GM21381 (cell line): ENCODE measurements around the gene MT3.

Experiments used
- ATAC-seq: cut with Tn5 transposase; IDR thresholded peaks from one replicate; pipeline ENCODE4 v1.9.1; 2021; ENCODE audit warnings: mild to moderate bottlenecking, moderate library complexity; ENCODE audit not compliant: unreplicated experiment

The MT3 gene

DNA sequence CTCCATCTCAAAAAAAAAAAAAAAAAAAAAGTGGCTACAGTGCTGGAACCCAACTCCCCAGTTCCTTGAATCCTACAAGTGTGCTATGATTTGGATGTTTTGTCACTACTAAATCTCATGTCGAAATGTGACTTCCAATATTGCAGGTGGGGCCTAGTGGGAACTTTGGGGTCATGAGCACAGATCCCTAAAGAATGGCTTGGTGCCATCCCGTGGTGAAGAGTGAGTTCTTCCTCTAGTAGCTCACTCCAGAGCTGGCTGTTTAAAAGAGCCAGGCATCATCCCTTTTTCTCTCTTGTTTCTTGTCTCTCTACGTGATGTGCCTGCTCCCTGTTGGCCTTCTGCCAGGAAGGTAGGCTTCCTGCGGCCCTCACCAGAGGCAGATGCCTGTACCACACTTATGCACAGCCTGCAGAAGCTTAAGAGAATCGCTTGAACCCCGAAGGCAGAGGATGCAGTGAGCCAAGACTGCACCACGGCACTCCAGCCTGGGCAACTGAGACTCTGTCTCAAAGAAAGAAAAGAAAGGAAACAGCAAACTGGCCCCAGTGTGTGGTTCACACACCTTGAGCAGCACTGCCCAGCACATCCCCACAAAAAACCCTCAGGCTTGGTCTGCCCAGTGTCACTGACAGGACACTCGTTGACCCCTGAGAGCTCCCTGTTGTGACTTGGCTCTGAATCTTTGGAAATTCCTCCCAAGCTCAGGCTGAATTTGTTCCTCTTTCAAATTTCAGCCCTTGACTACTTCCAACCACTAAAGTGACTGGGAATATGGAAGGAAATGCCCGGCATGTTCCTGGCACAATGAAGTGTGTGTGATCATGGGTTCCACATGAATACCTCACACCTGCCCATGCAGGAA, 39.4 kb downstream of the MT3 start:
- no peak for ATAC-seq

DNA sequence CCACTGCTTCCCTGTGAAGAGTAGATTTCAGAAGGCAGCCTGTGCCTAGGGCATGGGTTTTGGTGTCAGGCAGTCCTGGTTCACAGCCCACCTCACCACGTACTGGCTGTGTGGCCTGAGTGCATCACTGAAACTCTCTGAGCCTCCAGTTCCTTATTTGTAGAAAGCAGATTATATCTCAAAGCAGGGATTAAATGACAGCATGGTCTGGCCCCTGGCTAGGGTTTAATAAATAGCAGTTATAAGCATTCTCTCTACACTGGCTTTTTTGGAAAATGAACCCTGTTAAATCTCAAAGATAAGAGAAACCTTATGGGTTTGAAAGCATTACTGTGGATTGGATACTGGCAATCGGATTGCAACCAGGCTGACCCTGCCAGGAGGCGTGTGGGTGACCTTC, 40.2 kb downstream of the MT3 start:
- no peak for ATAC-seq

DNA sequence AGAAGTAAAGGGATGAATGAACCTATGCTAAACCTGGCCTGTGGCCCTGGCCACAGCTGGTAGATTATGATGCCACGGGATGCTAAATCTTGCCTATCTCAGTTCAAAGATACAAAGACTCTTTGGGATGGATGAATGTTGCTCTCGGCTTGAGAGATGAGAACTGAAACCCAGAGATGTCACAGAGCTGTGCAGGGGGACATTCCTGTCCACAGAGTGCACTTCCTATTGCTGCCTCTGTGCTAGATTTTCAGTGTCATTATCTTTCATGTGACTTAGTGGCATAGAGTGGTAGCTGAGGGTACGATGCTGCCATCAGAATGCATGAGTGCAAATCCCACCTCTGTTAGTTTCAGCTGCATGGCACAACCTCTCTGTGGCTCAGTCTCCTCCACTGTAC, 40.8 kb downstream of the MT3 start:
- peak; percentile 64 for ATAC-seq

DNA sequence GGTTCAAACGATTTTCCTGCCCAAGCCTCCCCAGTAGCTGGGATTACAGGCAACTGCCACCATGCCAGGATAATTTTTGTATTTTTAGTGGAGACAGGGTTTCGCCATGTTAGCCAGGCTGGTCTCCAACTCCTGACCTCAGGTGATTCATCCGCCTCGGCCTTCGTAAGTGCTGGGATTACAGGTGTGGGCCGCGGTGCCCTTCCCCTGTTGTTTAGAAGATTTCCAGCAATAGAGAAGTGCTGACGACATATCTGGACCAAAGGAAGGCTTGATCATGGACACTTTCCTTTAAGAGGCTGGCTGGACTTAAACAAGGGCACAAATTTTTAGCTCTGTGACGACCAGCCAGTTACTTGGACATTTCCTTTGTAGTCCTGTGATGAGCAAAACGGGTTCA, 41.9 kb downstream of the MT3 start:
- ATAC-seq, result no peak

DNA sequence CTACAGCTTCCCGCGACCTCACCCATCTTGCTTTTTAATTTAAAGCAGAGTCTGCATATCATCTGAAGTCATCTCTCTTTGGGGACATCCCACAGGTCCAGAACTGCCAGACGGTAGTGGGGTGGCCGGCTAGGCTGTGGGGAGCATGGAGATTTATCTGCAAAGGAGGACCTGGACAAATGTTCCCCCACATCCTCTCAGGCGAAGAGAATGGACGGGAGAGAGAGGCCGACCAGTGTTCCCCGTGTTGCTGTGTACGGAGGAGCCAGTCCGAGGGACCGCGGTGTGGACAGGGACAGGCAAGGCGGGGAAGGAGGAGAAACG, 42.5 kb downstream of the MT3 start:
- ATAC-seq, result no peak

DNA sequence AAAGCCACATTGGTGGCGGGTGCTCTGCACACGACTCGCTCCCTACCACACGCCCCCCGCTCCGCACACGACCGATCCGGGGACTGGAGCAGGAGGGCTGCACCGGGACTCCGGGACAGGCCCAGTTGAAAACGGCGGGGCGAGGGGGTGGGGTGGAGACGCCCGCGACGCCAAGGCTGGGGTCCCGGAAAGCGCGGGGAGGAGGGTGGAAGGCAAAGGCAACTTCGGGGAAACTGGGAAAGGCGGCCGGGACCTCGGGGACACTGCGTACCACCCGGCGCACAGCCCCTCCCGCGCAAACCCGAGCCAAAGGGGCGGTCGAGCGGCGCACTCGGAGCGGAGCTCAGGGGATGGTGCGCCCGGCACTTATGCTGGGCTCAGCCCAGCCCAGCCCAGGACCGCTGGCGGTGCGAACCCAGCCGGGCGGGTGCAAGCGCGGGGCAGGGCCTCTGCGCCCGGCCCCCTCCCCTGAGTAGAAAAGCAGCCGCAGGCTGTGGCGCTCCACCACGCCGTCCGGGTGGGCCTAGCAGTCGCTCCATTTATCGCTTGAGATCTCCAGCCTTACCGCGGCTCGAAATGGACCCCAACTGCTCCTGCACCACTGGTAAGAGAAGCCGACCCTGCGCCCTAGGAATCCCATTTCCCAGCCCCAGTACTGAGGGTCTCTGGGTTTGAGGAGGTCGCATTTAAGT, 43.0 kb downstream of the MT3 start, which contains the start of gene MT1M:
MT1M (plus strand) TSS at position 504 of the 692 bp plus-strand sequence; CDS start at position 577, 73 bp downstream.
- no peak for ATAC-seq

DNA sequence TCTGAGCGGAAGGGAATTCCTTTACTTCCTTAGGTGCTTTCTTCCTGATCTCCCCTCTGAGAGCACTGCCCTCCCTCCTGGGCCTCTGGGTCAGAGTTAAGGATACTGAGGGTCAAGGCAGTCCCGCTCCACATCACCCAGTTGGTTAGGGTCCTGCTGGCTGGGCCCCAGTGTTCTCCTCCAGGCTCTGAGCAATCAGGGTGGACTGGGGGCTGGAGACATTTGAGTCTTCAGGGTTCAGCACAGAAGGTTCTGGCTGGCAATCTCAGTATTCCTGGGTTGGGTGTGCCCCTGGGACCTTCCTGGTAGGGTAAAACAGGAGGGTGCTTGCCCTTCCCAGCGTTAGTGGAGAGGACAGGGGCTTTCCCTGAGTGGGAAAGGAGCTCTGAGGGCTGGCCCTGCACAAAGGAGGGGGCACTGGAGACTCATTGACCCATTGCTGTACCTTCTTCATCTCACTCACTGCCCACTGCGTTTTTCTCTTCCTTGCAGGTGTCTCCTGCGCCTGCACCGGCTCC, 43.6 kb downstream of the MT3 start:
- ATAC-seq, result no peak

DNA sequence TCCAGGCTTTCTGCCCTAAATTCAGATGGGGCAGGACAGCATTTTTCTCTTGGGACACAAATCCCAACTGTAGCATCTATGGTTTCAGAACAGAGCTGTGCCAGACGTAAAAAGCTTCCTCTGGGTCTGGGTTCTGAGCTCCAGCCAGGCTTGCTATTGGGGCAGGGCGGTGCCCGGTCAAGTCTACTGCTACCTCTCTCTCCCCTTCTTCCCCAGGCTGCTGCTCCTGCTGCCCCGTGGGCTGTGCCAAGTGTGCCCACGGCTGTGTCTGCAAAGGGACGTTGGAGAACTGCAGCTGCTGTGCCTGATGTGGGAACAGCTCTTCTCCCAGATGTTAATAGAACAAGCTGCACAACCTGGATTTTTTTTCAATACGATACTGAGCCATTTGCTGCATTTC, 44.2 kb downstream of the MT3 start:
- ATAC-seq, result no peak

DNA sequence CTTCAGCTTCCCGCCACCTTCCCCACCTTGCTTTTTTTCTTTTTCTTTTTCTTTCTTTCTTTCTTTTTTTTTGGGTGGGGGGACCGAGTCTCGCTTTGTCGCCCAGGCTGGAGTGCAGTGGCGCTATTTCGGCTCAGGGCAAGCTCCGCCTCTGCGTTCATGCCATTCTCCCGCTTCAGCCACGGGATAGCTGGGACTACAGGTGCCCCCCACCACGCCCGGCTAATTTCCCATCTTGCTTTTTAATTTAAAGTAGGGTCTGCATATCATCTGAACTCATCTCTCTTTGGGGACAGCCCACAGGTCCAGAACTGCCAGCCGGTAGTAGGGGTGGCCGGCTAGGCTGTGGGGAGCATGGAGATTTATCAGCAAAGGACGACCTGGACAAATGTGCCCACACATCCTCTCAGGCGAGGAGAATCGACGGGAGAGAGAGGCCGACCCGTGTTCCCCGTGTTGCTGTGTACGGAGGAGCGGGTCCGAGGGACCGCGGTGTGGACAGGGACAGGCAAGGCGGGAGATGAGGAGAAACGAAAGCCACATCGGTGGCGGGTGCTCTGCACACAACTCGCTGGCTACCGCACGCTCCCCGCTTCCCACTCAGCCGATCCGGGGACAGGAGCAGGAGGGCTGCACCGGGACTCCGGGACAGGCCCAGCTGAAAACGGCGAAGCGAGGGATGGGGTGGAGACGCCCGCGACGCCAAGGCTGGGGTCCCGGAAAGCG, 45.5 kb downstream of the MT3 start:
- no peak for ATAC-seq

DNA sequence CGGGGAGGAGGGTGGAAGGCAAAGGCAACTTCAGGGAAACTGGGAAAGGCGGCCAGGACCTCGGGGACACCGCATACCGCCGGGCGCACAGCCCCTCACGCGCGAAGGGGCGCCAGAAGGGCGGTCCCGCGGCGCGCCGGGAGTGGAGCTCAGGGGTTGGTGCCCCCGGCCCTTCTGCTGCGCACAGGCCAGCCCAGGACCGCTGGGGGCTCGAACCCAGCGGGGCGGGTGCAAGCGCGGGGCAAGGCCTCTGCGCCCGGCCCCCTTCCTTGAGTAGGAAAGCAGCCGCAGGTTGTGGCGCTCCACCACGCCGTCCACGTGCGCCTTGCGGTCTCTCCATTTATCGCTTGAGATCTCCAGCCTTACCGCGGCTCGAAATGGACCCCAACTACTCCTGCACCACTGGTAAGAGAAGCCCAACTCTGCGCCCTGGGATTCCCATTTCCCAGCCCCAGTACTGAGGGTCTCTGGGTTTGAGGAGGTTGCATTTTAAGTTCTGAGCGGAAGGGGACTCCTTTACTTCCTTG, 46.2 kb downstream of the MT3 start:
- ATAC-seq, result no peak

DNA sequence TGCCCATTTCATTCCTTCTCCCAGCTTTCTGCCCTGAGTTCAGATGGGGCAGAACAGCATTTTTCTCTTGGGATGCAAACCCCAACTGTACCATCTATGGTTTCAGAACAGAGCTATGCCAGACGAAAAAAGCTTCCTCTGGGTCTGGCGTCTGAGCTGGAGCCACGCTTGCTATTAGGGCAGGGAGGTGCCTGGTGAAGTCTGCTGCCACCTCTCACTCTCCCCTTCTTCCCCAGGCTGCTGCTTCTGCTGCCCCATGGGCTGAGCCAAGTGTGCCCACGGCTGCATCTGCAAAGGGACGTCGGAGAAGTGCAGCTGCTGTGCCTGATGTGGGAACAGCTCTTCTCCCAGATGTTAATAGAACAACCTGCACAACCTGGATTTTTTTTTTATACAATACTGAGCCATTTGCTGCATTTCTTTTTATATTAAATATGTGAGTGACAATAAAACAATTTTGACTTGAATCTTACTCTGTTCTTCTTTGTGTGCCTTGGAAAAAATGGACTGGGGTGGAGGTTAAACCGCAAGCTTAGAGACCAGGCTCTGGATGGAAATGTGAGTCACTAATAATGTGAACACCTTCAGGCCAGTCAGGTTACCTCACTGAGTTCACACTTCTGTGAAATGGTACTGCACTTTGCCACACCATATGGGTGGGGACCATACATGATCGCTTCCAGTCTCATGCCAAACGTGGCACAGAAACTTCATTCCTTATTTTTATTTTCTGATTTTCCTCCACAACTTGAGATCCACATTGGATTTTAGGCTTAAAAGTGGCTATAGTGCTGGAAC, 47.5 kb downstream of the MT3 start:
- no peak for ATAC-seq

DNA sequence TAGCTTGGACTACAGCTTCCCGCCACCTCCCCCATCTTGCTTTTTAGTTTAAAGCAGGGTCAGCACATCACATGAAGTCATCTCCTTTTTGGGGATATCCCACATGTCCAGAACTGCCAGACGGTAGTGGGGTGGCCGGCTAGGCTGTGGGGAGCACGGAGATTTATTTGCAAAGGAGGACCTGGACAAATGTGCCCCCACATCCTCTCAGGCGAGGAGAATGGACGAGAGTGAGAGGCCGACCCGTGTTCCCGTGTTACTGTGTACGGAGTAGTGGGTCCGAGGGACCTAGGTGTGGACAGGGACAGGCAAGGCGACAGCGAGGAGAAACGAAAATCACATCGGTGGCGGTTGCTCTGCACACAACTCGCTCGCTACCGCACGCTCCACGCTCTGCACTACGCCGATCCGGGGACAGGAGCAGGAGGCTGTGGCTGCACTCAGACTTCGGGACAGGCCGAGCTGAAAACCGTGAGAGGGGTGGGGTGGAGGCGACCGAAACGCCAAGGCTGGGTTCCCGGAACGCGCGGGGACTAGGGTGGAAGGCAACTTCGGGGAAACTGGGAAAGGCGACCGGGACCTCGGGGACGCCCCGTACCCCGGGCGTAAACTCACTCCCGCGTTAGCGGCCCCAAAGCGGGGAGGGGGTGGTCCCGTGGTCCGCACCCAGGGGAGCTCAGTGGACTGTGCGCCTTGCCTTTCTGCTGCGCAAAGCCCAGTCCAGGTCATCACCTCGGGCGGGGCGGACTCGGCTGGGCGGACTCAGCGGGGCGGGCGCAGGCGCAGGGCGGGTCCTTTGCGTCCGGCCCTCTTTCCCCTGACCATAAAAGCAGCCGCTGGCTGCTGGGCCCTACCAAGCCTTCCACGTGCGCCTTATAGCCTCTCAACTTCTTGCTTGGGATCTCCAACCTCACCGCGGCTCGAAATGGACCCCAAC, 48.8 kb downstream of the MT3 start, which contains the start of gene MT1A:
MT1A (plus strand) TSS at position 853 of the 937 bp plus-strand sequence; CDS start at position 926, 73 bp downstream.
- no peak for ATAC-seq

DNA sequence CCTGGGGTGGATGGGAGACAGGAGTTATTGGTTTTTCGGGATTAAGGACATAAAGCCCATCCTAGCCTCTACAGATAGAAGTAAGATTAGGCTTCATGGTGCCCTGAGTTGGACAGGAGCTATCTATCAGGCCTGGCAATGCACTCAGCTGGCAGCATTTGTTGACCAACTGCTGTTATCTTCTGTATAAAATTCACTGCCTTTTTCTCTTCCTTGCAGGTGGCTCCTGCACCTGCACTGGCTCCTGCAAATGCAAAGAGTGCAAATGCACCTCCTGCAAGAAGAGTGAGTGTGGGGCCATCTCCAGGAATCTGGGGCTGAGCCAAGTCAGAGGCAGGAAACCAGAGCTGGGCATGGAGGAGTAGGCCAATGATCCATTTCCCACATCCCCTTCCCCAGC, 49.7 kb downstream of the MT3 start:
- no peak for ATAC-seq

DNA sequence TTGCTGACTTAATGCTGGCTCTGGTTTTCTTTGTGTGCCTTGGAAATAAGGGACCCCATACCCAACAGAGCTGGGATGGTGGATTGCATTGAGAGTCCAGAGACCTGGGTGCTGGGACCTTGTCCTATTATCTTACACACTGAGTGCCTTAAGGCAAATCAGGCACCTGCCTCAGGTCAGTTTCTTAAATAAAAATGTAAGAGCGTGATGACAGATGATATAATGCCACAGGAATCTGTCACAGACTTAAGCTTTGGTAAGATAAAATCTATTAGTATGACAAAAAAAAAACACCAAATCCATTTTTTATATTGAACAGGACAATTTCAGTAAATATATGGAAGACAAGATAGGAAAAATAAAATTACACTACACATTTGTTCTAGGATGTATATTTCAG, 50.7 kb downstream of the MT3 start:
- no peak for ATAC-seq
